Measurements from ENCODE around the gene COL4A4.

COL4A4 gene

GRCh38 chr2:227160164-227160563, 3.8 kb downstream of the COL4A4 start:
- no peak for DNase-seq

- DNase-seq = no peak
These were observed 8.8 kb downstream of the COL4A4 start for GRCh38 chr2:227154986-227155774.

- no peak for DNase-seq
These were observed 10.1 kb downstream of the COL4A4 start for GRCh38 chr2:227153758-227154486.

DNA sequence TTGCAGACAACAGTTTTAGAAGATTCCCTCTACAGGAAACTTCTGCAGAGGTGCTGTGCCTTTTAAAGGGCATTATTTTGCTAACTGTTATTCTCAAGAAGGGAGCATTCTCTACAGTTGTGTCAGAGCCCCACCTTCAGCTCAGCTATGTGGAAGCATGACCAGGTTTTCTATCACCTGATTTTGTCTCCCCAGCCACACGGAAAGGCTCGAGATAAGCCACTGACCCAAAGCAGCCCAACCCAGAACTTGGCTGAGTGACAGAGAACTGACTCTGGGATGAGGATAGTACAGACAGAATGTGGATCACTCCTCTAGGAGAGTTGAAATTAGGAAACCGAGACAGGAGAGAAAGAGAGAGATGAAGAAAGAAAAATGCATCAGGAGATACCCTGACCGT, 10.7 kb downstream of the COL4A4 start:
- no peak for DNase-seq

DNA sequence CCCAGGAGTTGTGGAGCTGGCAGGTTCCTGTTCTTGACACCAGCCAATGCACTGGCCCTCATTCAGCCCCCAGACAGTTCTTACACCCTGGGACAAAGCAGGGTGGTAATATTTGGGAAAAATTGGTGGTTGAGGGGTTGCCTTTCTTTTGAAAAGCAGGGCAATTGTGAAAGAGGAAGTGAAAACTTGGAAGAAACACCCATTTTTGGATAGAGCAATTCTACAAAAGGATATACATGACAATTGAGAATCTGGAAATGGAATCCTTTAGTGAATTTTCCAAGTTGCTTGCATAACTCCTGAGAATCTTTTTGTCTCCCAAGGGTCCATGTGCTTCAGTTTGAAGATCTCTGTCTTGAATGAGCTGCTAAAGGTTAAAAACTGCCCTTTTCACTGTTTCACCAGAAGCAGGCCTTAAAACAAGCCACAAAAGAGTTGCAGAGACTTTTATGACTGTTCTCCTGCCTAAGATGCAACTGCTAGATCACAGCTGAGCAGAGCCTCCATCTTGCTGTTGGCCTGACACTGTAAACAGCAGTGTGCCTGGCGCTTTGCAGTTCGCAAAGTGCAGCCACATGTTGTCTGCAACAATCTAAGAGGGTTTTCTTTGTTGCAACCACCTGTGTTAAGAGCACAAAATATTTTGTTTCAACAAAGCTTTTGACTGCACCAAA, 11.8 kb downstream of the COL4A4 start:
- no peak for DNase-seq

DNA sequence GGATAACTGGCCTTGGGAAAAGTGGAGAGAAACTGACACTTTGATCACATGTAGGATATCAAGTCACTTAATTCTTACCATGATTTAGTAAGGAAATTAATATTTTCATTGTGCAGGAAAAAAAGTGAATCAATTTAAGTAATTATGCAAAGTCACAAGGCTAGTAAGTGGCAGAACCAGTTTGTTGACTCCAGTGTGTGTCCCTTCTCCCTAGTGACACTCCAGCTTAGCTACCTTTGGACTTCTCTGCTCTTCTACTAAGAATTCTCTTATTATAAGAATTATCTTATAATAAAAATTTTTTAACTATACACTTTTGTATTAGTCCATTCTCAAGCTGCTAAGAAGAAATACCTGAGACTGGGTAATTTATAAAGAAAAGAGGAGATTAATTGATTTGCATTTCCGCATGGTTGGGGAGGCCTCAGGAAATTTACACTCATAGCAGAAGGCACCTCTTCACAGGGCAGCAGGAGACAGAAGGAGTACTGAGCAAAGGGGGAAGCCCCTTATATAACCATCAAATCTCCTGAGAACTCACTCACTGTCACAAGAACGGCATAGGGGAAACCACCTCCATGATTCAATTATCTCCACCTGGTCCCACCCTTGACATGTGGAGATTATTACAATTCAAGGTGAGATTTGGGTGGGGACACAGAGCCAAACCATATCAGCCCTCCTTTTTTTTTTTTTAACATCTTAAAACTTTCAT, 13.6 kb downstream of the COL4A4 start:
- no peak for DNase-seq

- DNase-seq = no peak
These were observed 15.9 kb downstream of the COL4A4 start for GRCh38 chr2:227148106-227148505.

DNA sequence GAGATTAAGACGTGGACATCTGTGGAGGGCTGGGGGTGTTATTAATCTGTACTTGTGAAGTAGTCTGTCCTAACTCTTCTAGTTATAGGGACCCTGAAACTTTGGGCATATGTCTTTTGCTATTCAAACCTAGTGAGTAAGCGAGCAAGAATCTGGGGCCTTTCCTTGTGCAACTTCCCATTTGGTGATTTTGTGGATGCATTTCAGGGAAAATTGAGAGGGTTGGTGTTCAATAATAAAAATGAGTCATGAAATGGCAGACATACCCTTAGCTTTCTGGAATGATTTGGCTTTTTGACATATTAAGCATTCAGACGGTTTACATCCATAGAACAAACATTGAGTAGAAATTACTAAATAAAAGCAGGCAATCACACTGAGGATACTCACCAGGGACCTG, 17.0 kb downstream of the COL4A4 start:
- no peak for DNase-seq

DNA sequence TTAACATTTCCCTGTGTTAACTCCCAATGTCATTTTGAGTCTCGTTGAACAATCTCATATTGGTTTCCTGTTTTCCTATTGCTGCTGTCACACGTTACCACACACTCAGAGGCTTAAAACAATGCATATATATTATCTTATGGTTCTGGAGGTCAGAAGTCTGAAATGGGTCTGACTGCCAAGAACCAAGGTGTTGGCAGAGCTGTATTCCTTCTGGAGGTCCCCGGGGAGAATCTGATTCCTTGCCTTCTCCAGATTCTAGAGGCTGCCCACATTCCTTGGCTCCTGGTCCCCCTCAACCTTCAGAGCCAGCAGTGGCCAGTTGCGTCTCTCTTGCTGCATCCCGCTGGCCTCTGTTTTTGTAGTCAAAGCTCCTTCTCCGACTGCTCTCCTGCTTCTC, 17.5 kb downstream of the COL4A4 start:
- no peak for DNase-seq

DNA sequence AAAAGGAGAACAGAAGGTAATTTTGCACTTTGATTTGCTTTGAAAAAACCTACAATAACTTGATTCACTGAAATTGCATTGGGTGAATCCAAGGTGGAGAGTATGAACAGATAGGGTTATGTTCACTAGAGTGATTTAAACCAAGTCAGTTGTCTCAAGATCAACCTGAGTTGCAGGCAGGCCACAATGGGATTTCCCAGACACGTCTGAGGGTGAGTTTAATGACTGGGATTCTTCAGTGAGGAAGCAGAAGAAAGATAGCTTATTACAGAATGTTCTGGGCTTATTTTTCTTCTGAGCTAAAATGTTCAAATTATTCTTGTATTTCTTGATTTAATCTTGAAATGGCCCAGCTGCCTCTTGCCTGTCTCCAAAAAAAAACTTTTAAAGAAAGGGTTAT, 20.1 kb downstream of the COL4A4 start:
- DNase-seq = no peak

DNA sequence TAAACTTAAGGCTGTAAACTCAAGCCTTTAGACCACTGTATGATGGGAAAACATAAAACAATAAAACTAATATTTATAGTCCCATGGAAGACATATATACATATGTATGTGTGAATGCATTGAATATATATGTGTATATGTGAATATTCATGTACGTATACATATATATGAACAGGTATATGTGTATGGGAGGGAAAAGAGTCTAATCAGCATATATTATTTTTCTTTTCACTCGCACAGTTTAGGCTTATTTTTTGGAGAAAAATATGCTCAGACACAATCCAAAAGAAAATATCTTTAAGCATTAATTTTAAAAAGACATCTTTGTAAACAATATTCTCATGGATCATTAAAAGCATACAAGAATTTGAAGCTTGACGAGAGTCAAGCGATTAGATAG, 22.7 kb downstream of the COL4A4 start:
- DNase-seq = no peak

DNA sequence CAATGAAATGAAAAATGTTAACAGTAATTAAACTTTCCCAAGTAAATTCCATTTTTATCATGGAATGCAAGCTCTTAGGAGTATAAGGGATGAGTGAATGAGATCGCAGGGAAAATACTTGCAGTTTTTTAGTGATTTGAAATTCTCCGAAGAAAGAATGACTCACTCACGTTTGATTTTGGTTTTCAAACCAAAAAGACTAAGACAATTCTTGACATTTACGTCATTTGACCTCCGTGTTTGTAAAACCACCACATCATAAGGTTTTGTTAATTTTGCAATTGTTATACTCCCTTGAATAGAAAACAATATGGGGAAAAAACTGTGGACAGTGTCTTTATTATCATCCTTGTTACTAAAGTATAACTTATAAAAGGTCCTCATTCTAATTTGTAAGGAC, 29.4 kb downstream of the COL4A4 start:
- no peak for DNase-seq

DNA sequence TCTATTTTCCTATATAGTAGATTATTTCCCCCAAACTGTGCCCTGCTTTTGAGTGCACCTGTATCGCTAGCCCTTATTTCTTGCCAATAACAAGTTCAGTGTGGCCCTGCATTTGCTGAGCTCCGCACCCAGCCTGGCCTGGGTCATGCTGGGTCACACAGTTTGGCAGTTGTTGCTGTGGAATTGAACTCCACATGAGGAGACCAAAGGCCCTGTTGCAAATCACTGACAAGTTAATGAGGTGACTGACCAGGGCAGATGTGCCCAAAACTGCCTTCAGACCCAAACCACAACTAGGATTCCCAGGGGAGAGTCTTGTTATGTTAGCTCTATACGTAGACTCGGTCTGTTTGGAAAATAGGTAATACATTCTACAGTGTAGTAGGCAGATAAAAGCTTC, 31.0 kb downstream of the COL4A4 start:
- DNase-seq = no peak

- DNase-seq = no peak
These were observed 33.4 kb downstream of the COL4A4 start for GRCh38 chr2:227130636-227131035.

GRCh38 chr2:227127201-227127600, 36.8 kb downstream of the COL4A4 start:
- no peak for DNase-seq

- no peak for DNase-seq
These were observed 38.5 kb downstream of the COL4A4 start for GRCh38 chr2:227125506-227125905.

DNA sequence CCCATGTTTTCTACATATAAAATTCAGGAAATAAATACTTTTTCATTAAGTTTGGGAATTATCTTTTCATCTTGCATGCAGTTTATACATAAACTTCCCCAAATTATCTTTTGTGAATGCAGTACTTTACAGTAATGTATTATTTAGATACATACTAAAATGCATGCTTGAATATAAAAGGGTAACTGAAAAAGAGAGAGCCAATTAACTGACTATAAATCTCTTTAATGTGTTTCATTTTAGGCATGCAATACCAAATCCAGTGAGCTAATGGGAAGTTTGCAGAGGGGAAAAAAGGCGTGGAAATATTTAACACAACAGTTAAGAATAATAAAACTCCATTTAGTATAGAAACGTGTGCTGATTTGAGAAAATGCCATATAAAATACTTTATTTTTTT, 39.2 kb downstream of the COL4A4 start:
- DNase-seq = no peak

GRCh38 chr2:227123697-227124096, 40.3 kb downstream of the COL4A4 start:
- DNase-seq = no peak

DNA sequence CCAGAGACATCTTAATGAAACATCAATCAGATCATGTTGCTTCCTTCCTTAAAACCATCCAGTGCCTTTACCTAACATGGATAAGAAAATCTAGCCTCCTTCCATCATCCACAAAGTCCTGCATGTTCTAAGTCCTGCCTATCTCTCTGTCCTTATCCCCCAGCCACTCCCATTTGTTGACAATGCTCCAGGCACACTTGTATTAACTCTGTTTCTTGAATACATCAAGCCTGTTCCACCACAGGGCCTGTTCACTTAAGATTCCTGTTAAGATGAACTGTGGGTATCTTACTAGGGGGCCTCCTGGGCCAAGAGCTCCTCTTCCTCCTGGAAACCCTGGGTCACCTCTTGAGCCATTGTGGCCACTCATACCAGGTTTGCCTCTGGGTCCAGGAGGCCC, 45.7 kb downstream of the COL4A4 start:
- no peak for DNase-seq

GRCh38 chr2:227117852-227118251, 46.2 kb downstream of the COL4A4 start:
- DNase-seq = no peak

- no peak for DNase-seq
These were observed 47.0 kb downstream of the COL4A4 start for GRCh38 chr2:227117027-227117426.

DNA sequence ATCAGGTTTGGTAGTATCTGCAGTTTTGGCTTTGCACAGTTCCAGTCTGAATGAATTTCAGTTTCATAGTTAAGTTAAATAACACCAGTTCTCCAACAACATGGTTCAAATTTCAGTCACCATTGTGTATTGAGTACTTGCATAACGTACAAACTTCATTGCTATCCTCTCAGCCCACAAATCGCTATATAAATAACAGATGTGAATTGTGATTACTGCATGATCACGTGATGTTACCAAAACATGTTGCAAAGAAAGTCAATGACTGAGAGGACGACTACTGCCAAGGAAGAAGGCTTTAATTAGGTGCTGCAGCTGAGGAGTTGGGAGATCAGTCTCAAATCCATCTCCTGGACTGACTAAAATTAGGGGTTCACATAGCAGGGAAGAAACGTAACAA, 48.2 kb downstream of the COL4A4 start:
- no peak for DNase-seq
